Measurements from ENCODE around the gene JADE3.

DNA sequence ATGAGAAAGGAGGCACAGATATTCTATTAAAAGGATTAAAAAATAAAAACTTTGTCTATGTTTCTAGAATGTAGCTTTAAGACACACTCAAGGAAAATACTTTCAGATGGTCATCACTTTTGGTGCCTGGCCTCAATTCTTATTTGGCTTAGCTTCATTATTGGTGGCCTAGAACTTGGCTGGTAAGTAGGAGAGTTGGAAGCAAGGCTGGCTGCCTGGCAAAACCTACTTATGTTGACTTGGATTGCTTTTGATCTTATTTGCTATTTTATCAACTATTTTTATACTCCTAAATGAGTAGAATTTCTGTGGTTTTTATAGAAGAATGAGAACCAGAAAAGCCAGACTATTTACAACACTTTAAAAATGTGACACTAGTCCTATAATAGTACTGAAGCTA, 35.3 kb upstream of the JADE3 start:
- TF ChIP-seq, protein P1, sequence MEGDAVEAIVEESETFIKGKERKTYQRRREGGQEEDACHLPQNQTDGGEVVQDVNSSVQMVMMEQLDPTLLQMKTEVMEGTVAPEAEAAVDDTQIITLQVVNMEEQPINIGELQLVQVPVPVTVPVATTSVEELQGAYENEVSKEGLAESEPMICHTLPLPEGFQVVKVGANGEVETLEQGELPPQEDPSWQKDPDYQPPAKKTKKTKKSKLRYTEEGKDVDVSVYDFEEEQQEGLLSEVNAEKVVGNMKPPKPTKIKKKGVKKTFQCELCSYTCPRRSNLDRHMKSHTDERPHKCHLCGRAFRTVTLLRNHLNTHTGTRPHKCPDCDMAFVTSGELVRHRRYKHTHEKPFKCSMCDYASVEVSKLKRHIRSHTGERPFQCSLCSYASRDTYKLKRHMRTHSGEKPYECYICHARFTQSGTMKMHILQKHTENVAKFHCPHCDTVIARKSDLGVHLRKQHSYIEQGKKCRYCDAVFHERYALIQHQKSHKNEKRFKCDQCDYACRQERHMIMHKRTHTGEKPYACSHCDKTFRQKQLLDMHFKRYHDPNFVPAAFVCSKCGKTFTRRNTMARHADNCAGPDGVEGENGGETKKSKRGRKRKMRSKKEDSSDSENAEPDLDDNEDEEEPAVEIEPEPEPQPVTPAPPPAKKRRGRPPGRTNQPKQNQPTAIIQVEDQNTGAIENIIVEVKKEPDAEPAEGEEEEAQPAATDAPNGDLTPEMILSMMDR (conservative IDR thresholded peaks at IDR 0.05 in 1 of 2, IDR thresholded peaks at IDR 0.05 in 1 of 2; ENCODE audit: low read depth in 1 of 2, low read length in 2 of 2), result no peak
- no peak for TF ChIP-seq EZH2 (IDR thresholded peaks at IDR 0.05; ENCODE audit: low read length, missing control alignments)

Data from fibroblast of lung (primary cell).